Stomach (tissue), 9 donors: Measurements from ENCODE around the gene RUFY4. TPM values are rescaled to one million over a fixed set of nuclear protein-coding genes. Genes with fewer than 3 reads are reported as not detected.

ENCODE experiments used
- DNase-seq, 2 donors: peaks; one replicate each; pipeline versions ENCODE4 v3.0.0 to v3.0.0-alpha.2; 2013 to 2019
- H3K27ac ChIP-seq, 5 donors: fragments of 200-600 bp in 4 of 5; sonication (generic) in 4 of 5; one replicate each; pipeline ENCODE4 v1.5.1; 2013 to 2019; ENCODE audit warnings: mild to moderate bottlenecking in 1 of 5, moderate library complexity in 1 of 5
- H3K27me3 ChIP-seq, 3 donors: fragments of 200-600 bp; sonication (generic); one replicate each; pipeline ENCODE4 v1.5.1; 2017 to 2019; ENCODE audit warnings: mixed run types in 1 of 3
- H3K36me3 ChIP-seq, 4 donors: fragments of 200-600 bp; sonication (generic); 1 replicate in 3 of 4; 2 replicates in 1 of 4; pipeline ENCODE4 v1.5.1; 2016 to 2019
- H3K4me1 ChIP-seq, 4 donors: fragments of 200-600 bp; sonication (generic); one replicate each; pipeline ENCODE4 v1.5.1; 2016 to 2019
- H3K4me3 ChIP-seq, 4 donors: fragments of 200-600 bp; sonication (generic) in 3 of 4; one replicate each; pipeline ENCODE4 v1.5.1; 2016 to 2019; ENCODE audit warnings: mild to moderate bottlenecking in 1 of 4
- H3K9me3 ChIP-seq, 4 donors: fragments of 200-600 bp; sonication (generic); one replicate each; pipeline ENCODE4 v1.5.1; 2016 to 2019
- CTCF ChIP-seq, 7 experiments: fragments of 450-650 bp in 4 of 7; fragments of 200-600 bp in 3 of 7; sonication (generic) in 3 of 7; IDR thresholded peaks; one replicate each; pipeline ENCODE4 v1.5.1; 2016 to 2019; ENCODE audit warnings: antibody characterized with exemption in 7 of 7, control low read depth in 2 of 7, mild to moderate bottlenecking in 1 of 7
- EP300 ChIP-seq: sonication (generic); formaldehyde crosslinking; IDR thresholded peaks from one replicate; pipeline ENCODE4 v1.6.1; 2017; ENCODE audit warnings: antibody characterized with exemption
- POLR2A ChIP-seq, 4 donors: fragments of 450-650 bp; IDR thresholded peaks; one replicate each; pipeline ENCODE4 v1.6.1; 2016; ENCODE audit warnings: antibody characterized with exemption in 4 of 4, control low read depth in 2 of 4, mild to moderate bottlenecking in 1 of 4, moderate library complexity in 1 of 4
- POLR2AphosphoS5 ChIP-seq, 3 donors: sonication (generic); formaldehyde crosslinking; IDR thresholded peaks; one replicate each; pipeline ENCODE4 v1.6.1; 2016; ENCODE audit warnings: antibody characterized with exemption in 3 of 3
- WGBS, 5 donors: extraction: QIAGEN DNeasy Blood & Tissue Kit in 3 of 5; methylation state at CpG; one replicate each; pipeline versions ENCODE4 v1.1.5 to v1.1.7; 2013 to 2018; 5-methylcytosine and 5-hydroxymethylcytosine counted together
- intact Hi-C: fragments of 100-400 bp; cut with DNase I; formaldehyde crosslinking; loops from one replicate; pipeline ENCODE4 v1.15.1; 2023; ENCODE audit warnings: low total_unique reads
- polyA plus RNA-seq, 3 donors: library from polyadenylated mRNA; stranded (reverse); fragments of 200-250 nt; gene quantifications; one replicate each; pipeline ENCODE4 v1.2.3, GENCODE V29; 2013
- total RNA-seq, 5 donors: library from RNA; depleted of rRNA; stranded (reverse); fragments of >200 nt; gene quantifications; one replicate each; pipeline versions ENCODE4 v1.1.0 to v1.2.3, GENCODE V29; 2014 to 2016
- donor health status: healthy with polysubstance abuse.
- donor health status: Bipolar disorder and iron deficiency.
- donor health status: healthy.

RUFY4 gene
- total and polyA plus RNA-seq, 8 donors: 0.12 to 0.43 TPM; not detected in 6

DNA sequence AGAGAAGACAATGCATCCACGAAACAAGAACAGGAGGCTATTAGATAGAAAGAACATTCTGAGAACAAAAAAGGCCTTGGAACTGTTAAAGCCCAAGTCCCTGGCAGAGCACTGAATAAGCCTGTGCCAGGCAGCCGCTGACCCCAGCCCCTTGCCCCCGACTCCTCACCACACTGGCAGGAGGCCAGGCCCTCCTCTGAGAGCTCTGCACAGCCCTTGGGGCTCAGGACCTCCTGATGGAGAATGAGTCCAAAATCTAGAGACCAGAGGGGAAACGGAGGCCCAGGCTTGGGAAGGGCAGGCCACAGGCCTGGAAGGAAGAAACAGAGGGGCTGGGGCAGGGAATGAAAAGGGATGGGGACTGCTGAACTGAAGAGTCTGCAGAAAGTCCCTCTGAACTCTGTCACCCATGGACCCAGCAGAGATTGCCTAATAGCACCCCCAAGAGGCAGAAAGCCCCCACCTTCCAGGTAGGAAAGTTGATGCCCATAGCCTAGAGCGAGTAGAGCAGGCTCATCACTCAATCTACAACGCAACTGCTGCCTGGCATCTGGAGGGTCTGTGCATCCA, 48.0 kb upstream of the RUFY4 start:
- 83 to 93% (median 88%) methylated on average over 5 to 6 of the region's 6 CpGs for WGBS, 5 donors
- H3K9me3 ChIP-seq: no peaks in the 10 kb centered on the region
- no peak overlapping the region for H3K27ac ChIP-seq
- TF ChIP-seq CTCF (IDR thresholded peaks at IDR 0.05): no peak
- TF ChIP-seq EP300: no peak
- TF ChIP-seq POLR2AphosphoS5 (IDR thresholded peaks at IDR 0.05): no peak
- peaks cover 0 to 24% (median 8%) of the 10 kb centered on the region in 4 donors for H3K4me1 ChIP-seq
- H3K4me3 ChIP-seq: no peak overlapping the region
- H3K27me3 ChIP-seq: no peaks in the 10 kb centered on the region
- no peaks in the 10 kb centered on the region for H3K36me3 ChIP-seq
- intact Hi-C loops: no loop called here
- no peak for DNase-seq

DNA sequence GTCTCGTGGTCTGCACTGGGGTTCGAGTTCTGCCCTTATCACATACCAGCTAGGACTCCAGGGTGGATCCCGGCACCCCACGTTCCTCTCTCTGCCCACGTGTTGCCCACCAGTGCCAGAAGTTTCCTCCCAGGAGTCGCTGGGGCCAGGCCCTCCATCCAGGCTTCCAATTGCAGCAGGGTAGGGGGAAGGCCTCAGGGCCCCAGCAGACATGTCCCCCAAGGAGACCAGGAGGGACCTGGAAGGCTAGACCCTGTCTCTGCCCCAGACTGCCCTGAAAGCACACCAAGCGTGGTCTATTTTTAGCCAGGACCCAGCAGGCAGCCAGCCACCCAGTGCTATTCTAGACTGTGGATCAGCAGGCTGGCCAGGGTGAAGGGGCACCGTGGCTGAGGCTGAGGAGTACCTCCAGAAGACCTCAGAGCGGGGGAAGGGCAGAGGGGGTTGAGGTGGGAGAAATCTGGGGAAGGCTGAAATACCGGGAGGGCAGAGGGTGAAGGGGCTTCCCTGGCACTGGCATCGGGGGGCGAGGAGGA, 47.4 kb upstream of the RUFY4 start:
- intact Hi-C loops: no loop called here
- H3K9me3 ChIP-seq: no peaks in the 10 kb centered on the region
- H3K4me3 ChIP-seq: no peak overlapping the region
- TF ChIP-seq POLR2AphosphoS5 (IDR thresholded peaks at IDR 0.05) (no peak), POLR2A (IDR thresholded peaks at IDR 0.05) (no peak), EP300 (no peak), CTCF (IDR thresholded peaks at IDR 0.05) (no peak)
- H3K4me1 ChIP-seq: peaks cover 0 to 29% (median 13%) of the 10 kb centered on the region in 4 donors
- 71 to 85% (median 84%) methylated on average over 9 to 12 of the region's 12 CpGs for WGBS, 5 donors
- H3K27me3 ChIP-seq: no peaks in the 10 kb centered on the region
- no peaks in the 10 kb centered on the region for H3K36me3 ChIP-seq
- H3K27ac ChIP-seq: no peak overlapping the region
- no peak for DNase-seq

GRCh38 chr2:218022131-218022850, 46.8 kb upstream of the RUFY4 start:
- H3K4me3 ChIP-seq: no peak overlapping the region
- intact Hi-C loops: no loop called here
- DNase-seq: no peak
- no peaks in the 10 kb centered on the region for H3K36me3 ChIP-seq
- peaks cover 0 to 31% (median 18%) of the 10 kb centered on the region in 4 donors for H3K4me1 ChIP-seq
- H3K9me3 ChIP-seq: no peaks in the 10 kb centered on the region
- no peak overlapping the region for H3K27ac ChIP-seq
- TF ChIP-seq EP300 (no peak), POLR2A (IDR thresholded peaks at IDR 0.05) (no peak), CTCF (IDR thresholded peaks at IDR 0.05) (no peak), POLR2AphosphoS5 (IDR thresholded peaks at IDR 0.05) (no peak)
- 83 to 95% (median 91%) methylated on average over 10 of the region's 10 CpGs for WGBS, 5 donors
- H3K27me3 ChIP-seq: no peaks in the 10 kb centered on the region

DNA sequence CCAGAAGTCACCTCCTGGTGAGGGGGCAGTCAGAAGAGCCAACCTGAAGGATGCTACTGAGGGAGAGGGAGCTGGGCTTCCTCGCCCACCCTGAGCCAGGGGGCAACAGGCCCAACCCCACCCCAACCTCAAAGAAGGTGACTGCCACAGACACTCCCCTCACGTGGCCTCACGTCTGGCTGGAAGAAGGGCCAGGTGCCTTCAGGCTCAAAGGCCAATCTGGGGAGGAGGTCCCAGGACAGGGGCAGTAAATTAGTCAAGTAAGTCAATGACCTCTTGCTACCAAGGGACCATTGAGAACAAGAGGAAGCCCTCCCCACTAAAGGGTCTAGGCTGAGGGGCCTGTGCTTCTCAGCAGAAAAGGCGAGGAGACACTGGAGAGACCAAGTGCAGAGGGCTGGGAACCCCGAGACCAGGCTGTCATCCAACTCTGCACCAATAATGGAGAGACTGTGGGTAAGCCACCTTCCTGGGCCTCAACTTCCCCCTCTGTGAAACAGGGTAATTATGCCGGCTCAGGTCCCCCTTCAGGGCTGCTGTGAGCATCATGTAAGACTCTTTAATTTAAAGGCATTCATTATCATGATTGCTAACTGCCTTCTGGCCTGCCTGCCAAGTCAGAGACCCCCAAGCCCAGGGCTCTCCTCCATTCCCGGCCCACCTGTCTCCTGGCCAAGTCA, 46.1 kb upstream of the RUFY4 start:
- H3K27me3 ChIP-seq: no peaks in the 10 kb centered on the region
- H3K4me3 ChIP-seq: no peak overlapping the region
- intact Hi-C loops: no loop called here
- DNase-seq: no peak
- no peaks in the 10 kb centered on the region for H3K36me3 ChIP-seq
- TF ChIP-seq POLR2A (IDR thresholded peaks at IDR 0.05) (no peak), POLR2AphosphoS5 (IDR thresholded peaks at IDR 0.05) (no peak), EP300 (no peak), CTCF (IDR thresholded peaks at IDR 0.05) (no peak)
- no peaks in the 10 kb centered on the region for H3K9me3 ChIP-seq
- peaks cover 0 to 29% (median 22%) of the 10 kb centered on the region in 4 donors for H3K4me1 ChIP-seq
- no peak overlapping the region for H3K27ac ChIP-seq
- WGBS, 5 donors: 79 to 90% (median 85%) methylated on average over 7 of the region's 7 CpGs
